ENCODE measurements around the gene DLG2. TPM values are rescaled to one million over a fixed set of nuclear protein-coding genes. Genes with fewer than 3 reads are reported as not detected.

DLG2 gene
- total and polyA plus RNA-seq, 2 donors (not counting 3 experiments of a cell fraction or from before 2014, with no cell fraction given), result 0.15 to 1.1 TPM

GRCh38 chr11:84795698-84796097 lies 831.4 kb downstream of the DLG2 start:
- Histone ChIP-seq H4K20me1 (replicated peaks; ENCODE audit: control insufficient read depth, extremely low read depth, insufficient read depth, low read length) (no peaks in the 10 kb centered on the region), H3K9ac (replicated peaks; ENCODE audit: extremely low read depth, insufficient read depth, low read length) (no peak overlapping the region), H3K4me1 (ENCODE audit: control insufficient read depth, extremely low read depth, insufficient read depth, low read length) (no peaks in the 10 kb centered on the region), H3K9me1 (replicated peaks; ENCODE audit: control insufficient read depth, extremely low read depth, insufficient read depth, low read length) (no peaks in the 10 kb centered on the region), H3K4me3 (replicated peaks in 1 of 3; ENCODE audit: insufficient read depth in 1 of 3, low read depth in 1 of 3, low read length in 3 of 3) (no peak overlapping the region), H3K27ac (ENCODE audit: insufficient read depth, low read depth, low read length) (no peak overlapping the region), H3K27me3 (ENCODE audit: control insufficient read depth in 2 of 2, insufficient read depth in 2 of 2, low read length in 2 of 2) (no peaks in the 10 kb centered on the region), H3K79me2 (ENCODE audit: control insufficient read depth, insufficient read depth, low read length) (no peaks in the 10 kb centered on the region), H3K9me3 (replicated peaks; ENCODE audit: control insufficient read depth, insufficient read depth, low read length) (peaks cover 11% of the 10 kb centered on the region), H3K36me3 (ENCODE audit: control insufficient read depth in 2 of 2, extremely low read depth in 1 of 2, insufficient read depth in 2 of 2, low read length in 2 of 2) (no peaks in the 10 kb centered on the region), H2AFZ (ENCODE audit: low read depth, low read length) (no peak overlapping the region), H3K4me2 (ENCODE audit: insufficient read depth, low read length) (no peak overlapping the region)
- TF ChIP-seq JUN (IDR thresholded peaks at IDR 0.05; ENCODE audit: borderline replicate concordance, insufficient read depth, insufficient read length, low read depth) (no peak), MYC (IDR thresholded peaks at IDR 0.05; ENCODE audit: low read depth, low read length) (no peak), GATA2 (IDR thresholded peaks at IDR 0.05; ENCODE audit: insufficient read depth, insufficient read length, low read depth, low read length) (no peak), MAX (IDR thresholded peaks at IDR 0.05; ENCODE audit: insufficient read depth, insufficient read length) (no peak), POLR2A (IDR thresholded peaks at IDR 0.05; ENCODE audit: low read depth, low read length) (no peak), FOS (IDR thresholded peaks at IDR 0.05; ENCODE audit: borderline replicate concordance, insufficient read depth, low read length) (no peak), CTCF (IDR thresholded peaks at IDR 0.05; ENCODE audit: extremely low read depth in 1 of 2, insufficient read depth in 1 of 2, low read depth in 1 of 2, low read length in 2 of 2) (no peak), EZH2 (IDR thresholded peaks at IDR 0.05; ENCODE audit: borderline replicate concordance, low read depth, low read length, severe bottlenecking) (no peak), POLR2AphosphoS5 (IDR thresholded peaks at IDR 0.05; ENCODE audit: insufficient read depth, low read depth, low read length) (no peak)
- intact Hi-C loops (cut with micrococcal nuclease), result no loop called here
- no TSS peak for BruUV-seq (replicated peaks)
- CTCF ChIA-PET, result no interaction called here
- FAIRE-seq (no peak), DNase-seq (ENCODE audit: low read depth, low spot score) (no peak)
- POLR2A ChIA-PET, result no interaction called here
- dilution Hi-C loops (cut with MboI; ENCODE audit: extremely low pct_ligation_motif_present, low sequenced_read_pairs), result no loop called here
